NCI-H146 treated with DMSO at 0.1 percent for 48 hours (cell line): ENCODE results near the gene KIF26B.

Experiments used
- DNase-seq: peaks from one replicate; lab custom pipeline; 2025; ENCODE audit not compliant: unreplicated experiment; lab: John Stamatoyannopoulos, UW

KIF26B gene

GRCh38 chr1:245234217-245235081, 79.7 kb downstream of the KIF26B start:
- peak; percentile 97 for DNase-seq

- DNase-seq, result no peak
Observed at GRCh38 chr1:245235156-245235555, 80.4 kb downstream of the KIF26B start.

GRCh38 chr1:245240648-245241165, 85.9 kb downstream of the KIF26B start:
- no peak for DNase-seq

GRCh38 chr1:245241526-245242130, 86.8 kb downstream of the KIF26B start:
- DNase-seq, result no peak

- no peak for DNase-seq
Observed at GRCh38 chr1:245242989-245243388, 88.2 kb downstream of the KIF26B start.

- DNase-seq, result peak; percentile 95
Observed at GRCh38 chr1:245245021-245245667, 90.4 kb downstream of the KIF26B start.

- no peak for DNase-seq
Observed at GRCh38 chr1:245246433-245246832, 91.6 kb downstream of the KIF26B start.

GRCh38 chr1:245247356-245247755, 92.6 kb downstream of the KIF26B start:
- no peak for DNase-seq

GRCh38 chr1:245247801-245248200, 93.0 kb downstream of the KIF26B start:
- DNase-seq, result no peak

- DNase-seq, result no peak
Observed at GRCh38 chr1:245248231-245248731, 93.5 kb downstream of the KIF26B start.

- no peak for DNase-seq
Observed at GRCh38 chr1:245255783-245256182, 101.0 kb downstream of the KIF26B start.

GRCh38 chr1:245256528-245256927, 101.7 kb downstream of the KIF26B start:
- no peak for DNase-seq

GRCh38 chr1:245258271-245258920, 103.6 kb downstream of the KIF26B start:
- DNase-seq, result no peak

- DNase-seq, result no peak
Observed at GRCh38 chr1:245260110-245260882, 105.5 kb downstream of the KIF26B start.

GRCh38 chr1:245260883-245261282, 106.1 kb downstream of the KIF26B start:
- no peak for DNase-seq

- DNase-seq, result no peak
Observed at GRCh38 chr1:245261786-245262185, 107.0 kb downstream of the KIF26B start.

- no peak for DNase-seq
Observed at GRCh38 chr1:245263529-245264095, 108.8 kb downstream of the KIF26B start.

GRCh38 chr1:245264226-245264625, 109.4 kb downstream of the KIF26B start:
- no peak for DNase-seq

- DNase-seq, result no peak
Observed at GRCh38 chr1:245266105-245266504, 111.3 kb downstream of the KIF26B start.

- no peak for DNase-seq
Observed at GRCh38 chr1:245270063-245270462, 115.3 kb downstream of the KIF26B start.
